Omental fat pad (tissue), 4 donors: Measurements from ENCODE around the gene KBTBD7. TPM values are rescaled to one million over a fixed set of nuclear protein-coding genes. Genes with fewer than 3 reads are reported as not detected.

Source experiments
- ATAC-seq: fragments of 150-250 bp; one replicate; pipeline ENCODE4 v1.9.1; 2016; ENCODE audit warnings: mild to moderate bottlenecking, moderate library complexity; ENCODE audit not compliant: low FRiP score
- DNase-seq: peaks from one replicate; pipeline ENCODE4 v3.0.0-alpha.2; 2019; ENCODE audit warnings: low spot score
- total RNA-seq, 4 donors: library from RNA; depleted of rRNA; stranded (reverse); fragments of >200 nt; gene quantifications; one replicate each; pipeline ENCODE4 v1.1.0, GENCODE V29; 2016
- TF ChIP-seq, protein P1 (sequence below), 3 donors: fragments of 450-650 bp; IDR thresholded peaks; one replicate each; pipeline ENCODE4 v1.5.1; 2016 to 2017; ENCODE audit warnings: antibody characterized with exemption in 3 of 3, mild to moderate bottlenecking in 3 of 3, moderate library complexity in 2 of 3

Gene KBTBD7
- total RNA-seq, 4 donors from 2014 or later, result 1.9 to 7.7 (median 4.6) TPM

DNA sequence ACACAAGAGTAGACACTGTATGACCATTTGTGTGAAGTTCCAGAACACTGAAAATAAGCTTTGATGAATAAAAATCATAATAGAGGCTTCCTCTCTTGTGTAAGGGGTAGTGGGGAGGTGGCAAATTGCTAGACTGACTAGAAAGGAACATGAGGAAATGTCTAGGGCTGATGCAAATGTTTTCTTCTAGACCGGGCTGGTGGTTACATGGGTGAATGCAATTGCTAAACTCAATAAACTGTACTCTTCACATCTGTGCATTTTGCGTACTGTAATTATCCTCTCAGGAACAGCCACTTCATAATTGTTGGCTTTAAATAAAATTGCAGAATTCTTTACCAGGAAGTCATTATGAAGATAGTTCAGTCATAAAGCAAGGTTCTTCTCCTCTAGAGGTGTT, 5.2 kb upstream of the KBTBD7 start:
- TF ChIP-seq, protein P1, sequence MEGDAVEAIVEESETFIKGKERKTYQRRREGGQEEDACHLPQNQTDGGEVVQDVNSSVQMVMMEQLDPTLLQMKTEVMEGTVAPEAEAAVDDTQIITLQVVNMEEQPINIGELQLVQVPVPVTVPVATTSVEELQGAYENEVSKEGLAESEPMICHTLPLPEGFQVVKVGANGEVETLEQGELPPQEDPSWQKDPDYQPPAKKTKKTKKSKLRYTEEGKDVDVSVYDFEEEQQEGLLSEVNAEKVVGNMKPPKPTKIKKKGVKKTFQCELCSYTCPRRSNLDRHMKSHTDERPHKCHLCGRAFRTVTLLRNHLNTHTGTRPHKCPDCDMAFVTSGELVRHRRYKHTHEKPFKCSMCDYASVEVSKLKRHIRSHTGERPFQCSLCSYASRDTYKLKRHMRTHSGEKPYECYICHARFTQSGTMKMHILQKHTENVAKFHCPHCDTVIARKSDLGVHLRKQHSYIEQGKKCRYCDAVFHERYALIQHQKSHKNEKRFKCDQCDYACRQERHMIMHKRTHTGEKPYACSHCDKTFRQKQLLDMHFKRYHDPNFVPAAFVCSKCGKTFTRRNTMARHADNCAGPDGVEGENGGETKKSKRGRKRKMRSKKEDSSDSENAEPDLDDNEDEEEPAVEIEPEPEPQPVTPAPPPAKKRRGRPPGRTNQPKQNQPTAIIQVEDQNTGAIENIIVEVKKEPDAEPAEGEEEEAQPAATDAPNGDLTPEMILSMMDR (IDR thresholded peaks at IDR 0.05), result no peak
- no peak for DNase-seq
- no peak for ATAC-seq

DNA sequence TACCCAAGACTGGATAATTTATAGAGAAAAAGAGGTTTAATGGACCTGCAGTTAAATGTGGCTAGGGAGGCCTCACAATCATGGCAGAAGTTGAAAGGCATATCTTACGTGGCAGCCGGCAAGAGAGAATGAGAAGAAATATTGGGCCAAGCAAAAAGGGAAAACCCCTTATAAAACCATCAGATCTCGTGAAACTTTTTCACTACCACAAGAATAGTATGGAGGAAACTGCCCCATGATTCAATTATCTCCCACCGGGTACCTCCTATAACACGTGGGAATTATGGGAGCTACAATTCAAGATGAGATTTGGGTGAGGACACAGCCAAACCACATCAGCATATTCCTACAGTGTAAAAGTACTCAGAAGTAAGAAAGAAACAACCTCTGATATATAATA, 4.7 kb upstream of the KBTBD7 start:
- ATAC-seq, result no peak
- no peak for DNase-seq
- TF ChIP-seq, protein P1 (IDR thresholded peaks at IDR 0.05), result no peak

DNA sequence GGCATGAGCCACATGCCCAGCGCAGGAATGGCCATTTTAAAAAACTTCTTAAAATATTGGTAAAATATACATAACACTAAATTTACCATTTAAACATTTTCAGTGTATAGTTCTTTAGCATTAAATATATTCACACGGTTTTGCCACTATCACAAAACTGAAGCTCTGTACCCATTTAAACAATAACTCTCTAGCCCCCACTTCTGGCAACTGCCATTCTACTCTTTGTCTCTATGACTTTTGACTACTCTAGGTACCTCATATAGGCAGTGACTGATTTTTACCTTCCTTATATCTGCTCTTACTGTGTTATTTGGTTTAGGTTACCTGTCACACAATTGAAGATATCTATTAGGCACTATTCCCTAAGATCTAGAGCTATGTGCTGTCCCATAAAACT, 2.3 kb upstream of the KBTBD7 start:
- no peak for DNase-seq
- TF ChIP-seq, protein P1 (IDR thresholded peaks at IDR 0.05), result no peak
- no peak for ATAC-seq

DNA sequence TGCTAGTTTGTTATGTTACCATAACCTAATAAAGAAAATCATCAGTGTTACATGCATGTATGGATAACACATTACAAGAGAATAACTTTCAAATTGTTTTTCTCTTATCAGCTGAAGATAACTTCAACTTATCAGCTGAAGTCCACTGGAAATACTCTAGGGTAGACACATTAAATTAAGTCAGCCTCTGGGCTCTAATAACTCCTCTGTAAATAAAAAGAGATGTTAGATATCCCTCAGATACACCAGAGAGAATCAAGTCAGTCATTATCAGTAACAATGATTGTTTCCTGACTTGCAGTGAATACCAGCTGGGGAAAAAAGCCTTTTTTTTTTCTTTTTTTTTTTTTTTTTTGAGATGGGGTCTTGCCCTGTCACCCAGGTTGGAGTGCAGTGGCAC, 1.6 kb upstream of the KBTBD7 start:
- ATAC-seq, result no peak
- DNase-seq, result no peak
- TF ChIP-seq, protein P1 (IDR thresholded peaks at IDR 0.05), result no peak

DNA sequence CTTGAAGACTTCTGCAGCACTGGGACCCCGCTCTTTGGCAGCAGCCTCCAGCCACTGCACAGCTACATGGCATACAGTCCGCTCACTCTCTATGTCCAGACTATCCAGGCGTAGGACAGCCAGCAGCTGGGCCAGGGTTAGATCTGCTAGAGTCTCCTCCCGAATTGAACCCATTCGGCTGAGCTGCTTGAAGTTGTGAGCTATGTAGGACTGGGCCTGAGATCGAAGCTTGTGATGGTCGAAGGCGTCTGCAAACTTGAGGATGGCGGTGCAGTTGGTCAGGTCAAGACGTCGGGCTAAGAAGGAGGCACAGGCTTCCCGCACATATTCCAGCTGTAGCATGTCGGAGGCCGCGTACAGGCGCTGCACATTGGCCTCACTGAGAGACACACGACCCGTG, 900 bp downstream of the KBTBD7 start:
- TF ChIP-seq, protein P1 (IDR thresholded peaks at IDR 0.05), result no peak
- ATAC-seq (no peak), DNase-seq (no peak)

DNA sequence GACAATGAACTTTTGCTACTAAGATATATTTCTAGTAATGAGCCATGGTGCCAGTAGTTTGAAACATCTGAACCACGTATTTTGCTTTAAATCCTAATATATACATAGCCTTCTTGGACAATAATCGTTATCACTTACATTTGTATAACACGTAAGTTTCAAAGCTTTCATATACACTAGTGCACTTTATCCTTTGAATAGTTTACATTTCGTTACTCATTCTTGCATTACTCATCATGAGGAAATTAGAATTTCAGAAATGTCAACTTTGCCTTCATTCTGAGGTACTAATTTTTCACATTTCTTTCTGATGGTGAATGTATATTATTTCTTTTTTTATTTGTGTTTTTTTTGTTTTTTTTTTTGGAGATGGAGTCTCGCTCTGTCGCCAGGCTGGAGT, 5.8 kb downstream of the KBTBD7 start:
- DNase-seq (no peak), ATAC-seq (no peak)
- TF ChIP-seq, protein P1 (IDR thresholded peaks at IDR 0.05), result no peak

DNA sequence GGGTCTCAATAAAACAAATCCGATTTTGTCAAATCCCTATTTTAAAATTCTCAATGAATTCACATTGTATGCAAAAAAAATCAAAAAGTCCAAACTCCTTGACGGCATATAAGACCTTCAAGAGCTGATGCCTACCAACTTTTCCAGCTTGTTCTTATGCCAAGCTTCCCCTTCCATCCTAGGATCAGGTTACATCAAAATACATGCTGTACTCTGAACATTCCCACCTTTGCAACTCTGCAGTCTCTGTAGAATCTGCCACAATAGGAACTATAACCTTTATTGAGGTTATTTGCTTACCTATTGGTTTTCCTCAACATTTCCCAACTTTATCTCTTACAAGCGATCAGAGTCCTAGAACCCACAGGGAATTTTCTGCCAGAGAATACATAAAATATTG, 7.9 kb downstream of the KBTBD7 start:
- TF ChIP-seq, protein P1 (IDR thresholded peaks at IDR 0.05), result no peak
- ATAC-seq (no peak), DNase-seq (no peak)
